Epithelial cell of alveolus of lung (primary cell): Measurements from ENCODE around the gene SLC26A2. TPM values are rescaled to one million over a fixed set of nuclear protein-coding genes. Genes with fewer than 3 reads are reported as not detected.

Source experiments
- total RNA-seq: library from RNA; depleted of rRNA; stranded (reverse); fragments of >200 nt; gene quantifications from 2 replicates; pipeline ENCODE4 v1.2.1, GENCODE V29; 2015

SLC26A2 gene
- total RNA-seq: 12.9 and 13.4 TPM in 2 replicates

DNA sequence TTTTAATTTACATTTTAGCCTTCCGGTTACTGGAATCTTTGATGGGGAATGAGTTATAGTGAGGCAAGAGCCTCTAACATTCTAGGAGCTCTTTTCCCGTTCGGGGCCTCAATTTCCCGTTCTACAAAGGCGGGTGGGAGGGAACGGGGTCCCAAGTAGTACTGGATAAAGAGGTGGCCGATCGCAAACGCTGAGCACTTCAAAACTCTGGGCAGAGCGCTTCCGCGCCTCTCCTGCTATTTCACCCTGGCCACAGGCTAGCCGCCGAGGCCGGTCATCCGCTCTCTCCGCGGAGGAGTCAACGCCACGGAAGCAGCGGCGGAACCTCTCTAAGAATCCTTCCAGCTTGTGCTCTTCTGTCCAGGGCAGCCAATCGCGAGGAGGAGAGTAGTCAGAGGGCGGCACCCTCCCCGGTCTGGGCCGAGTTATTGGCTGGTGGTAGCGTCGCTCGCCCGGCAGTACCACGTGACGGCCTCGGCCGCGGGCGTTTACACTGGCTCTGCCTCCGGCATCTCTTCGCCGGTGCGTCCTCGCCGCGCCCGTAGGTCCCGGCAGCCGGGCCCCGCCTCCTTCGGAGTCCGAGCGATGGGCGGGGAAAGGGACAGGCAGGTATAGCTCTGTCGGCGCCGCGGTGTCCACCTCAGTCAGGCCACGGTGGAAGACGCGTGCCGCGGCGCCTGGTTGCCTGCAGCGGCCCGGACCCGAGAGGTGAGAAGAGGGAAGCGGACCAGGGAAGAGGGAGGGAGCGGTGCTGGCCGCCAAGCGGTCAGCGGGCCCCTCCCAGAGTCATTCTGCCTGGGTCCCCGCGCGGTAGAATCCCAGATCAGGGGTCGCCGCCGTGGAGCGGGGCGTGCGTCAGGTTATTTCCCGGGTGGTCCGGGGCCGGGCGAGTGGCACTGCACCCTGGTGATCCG lies at the start of gene SLC26A2:
TSS of gene SLC26A2 (plus strand) at position 487 of the 914 bp plus-strand sequence. CDS start 16,895 bp downstream, outside the sequence.

DNA sequence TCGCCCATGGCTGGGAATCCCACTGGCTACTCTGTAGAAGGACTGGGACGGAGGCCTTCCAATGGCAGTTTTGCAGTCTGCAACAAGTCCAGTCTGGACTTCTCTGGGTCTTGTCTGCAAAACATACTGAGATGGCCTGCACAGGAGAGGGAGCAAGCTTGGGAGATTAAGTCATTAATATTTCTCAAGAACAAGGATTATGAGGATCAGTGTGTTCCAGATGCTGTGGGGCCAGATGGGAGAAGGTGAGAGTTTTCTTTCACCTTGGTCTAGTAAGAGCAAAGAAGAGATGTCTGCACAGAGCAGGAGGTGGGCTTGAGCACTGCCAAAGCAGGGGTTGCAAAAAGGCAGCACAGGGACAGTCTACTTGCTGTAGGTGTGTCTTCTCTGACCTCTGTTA lies 15.9 kb upstream of the SLC26A2 start, which contains the start of gene PDE6A:
TSS of gene PDE6A (minus strand) at position 128 of the 400 bp plus-strand sequence. CDS start at position 8, 120 bp downstream.

DNA sequence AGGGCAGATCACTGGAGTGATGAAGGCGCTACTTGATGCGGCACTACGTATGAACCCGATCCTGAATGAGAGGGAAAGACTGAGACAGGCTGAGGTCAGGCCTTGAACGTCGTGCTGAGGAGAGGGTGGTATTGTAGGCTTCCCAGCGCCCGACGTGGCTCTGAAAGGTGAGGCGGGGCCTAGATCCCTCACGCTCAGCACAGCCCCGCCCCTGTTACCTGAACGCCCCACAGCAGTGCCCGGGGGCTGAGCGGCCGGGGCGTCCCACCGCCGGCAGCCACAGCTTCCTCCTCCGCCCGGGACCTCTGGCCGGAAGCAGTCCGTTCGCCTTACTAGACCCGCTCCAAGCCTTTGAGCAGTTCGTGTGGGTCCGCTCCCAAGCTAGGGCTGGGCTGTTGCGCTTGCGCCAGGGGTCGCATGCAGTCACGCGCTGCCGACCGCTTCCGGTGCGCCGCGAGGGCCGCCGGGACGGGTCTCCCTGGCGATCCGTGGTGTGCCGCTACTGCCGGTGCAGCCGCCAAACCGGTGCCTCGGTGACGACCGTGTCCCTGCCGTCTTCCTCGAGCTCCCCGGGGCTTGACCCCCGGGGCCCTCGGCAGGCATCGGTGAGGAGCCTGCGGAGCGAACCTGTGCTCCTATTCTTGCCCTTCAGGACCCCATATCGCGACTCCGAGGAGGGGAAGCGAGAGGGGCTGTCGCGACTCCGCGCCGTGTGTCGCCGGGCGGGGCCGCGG lies 39.9 kb downstream of the SLC26A2 start, which contains the start of the genes HMGXB3 and TIGD6:
TSS of gene HMGXB3 (plus strand) at position 484 of the 734 bp plus-strand sequence. CDS start 4,114 bp downstream, outside the sequence.
TSS of gene TIGD6 (minus strand) at position 399 of the 734 bp plus-strand sequence. CDS start 4,306 bp downstream, outside the sequence.

Other genes starting within 250 kb of the SLC26A2 start
- 0.64 and 0.78 TPM in 2 replicates for gene PPARGC1B, start 230.4 kb upstream of the SLC26A2 start, total RNA-seq
- under 0.01 and 0.13 TPM in 2 replicates for gene PDE6A, start 16.0 kb upstream of the SLC26A2 start, total RNA-seq
- gene TIGD6, start 39.9 kb downstream of the SLC26A2 start, total RNA-seq: 2.8 and 6.5 TPM in 2 replicates
- 24.6 and 24.7 TPM in 2 replicates for gene HMGXB3, start 40.0 kb downstream of the SLC26A2 start, total RNA-seq
- under 0.01 TPM in 1 of 2 replicates, not detected in the other for gene CSF1R, start 125.8 kb downstream of the SLC26A2 start, total RNA-seq
- 102 and 136 TPM in 2 replicates for gene PDGFRB, start 195.1 kb downstream of the SLC26A2 start, total RNA-seq
- 0.78 TPM in 1 of 2 replicates, not detected in the other for gene CDX1, start 206.0 kb downstream of the SLC26A2 start, total RNA-seq
- under 0.01 TPM in 1 of 2 replicates, not detected in the other for gene SLC6A7, start 229.3 kb downstream of the SLC26A2 start, total RNA-seq